ENCODE results near the gene CDH13. TPM values are rescaled to one million over a fixed set of nuclear protein-coding genes. Genes with fewer than 3 reads are reported as not detected.

CDH13 gene
- total and polyA plus RNA-seq, 2 donors (not counting 3 experiments of a cell fraction or from before 2014, with no cell fraction given) = 96.6 to 124 TPM

GRCh38 chr16:82891918-82892317 is 265.1 kb downstream of the CDH13 start:
- Histone ChIP-seq H4K20me1 (replicated peaks; ENCODE audit: control insufficient read depth, extremely low read depth, insufficient read depth, low read length) (no peaks in the 10 kb centered on the region), H2AFZ (ENCODE audit: low read depth, low read length) (no peak overlapping the region), H3K4me2 (ENCODE audit: insufficient read depth, low read length) (no peak overlapping the region), H3K27ac (ENCODE audit: insufficient read depth, low read depth, low read length) (no peak overlapping the region), H3K9ac (replicated peaks; ENCODE audit: extremely low read depth, insufficient read depth, low read length) (no peak overlapping the region), H3K4me3 (replicated peaks in 1 of 3; ENCODE audit: insufficient read depth in 1 of 3, low read depth in 1 of 3, low read length in 3 of 3) (no peak overlapping the region), H3K9me3 (replicated peaks; ENCODE audit: control insufficient read depth, insufficient read depth, low read length) (no peaks in the 10 kb centered on the region), H3K4me1 (ENCODE audit: control insufficient read depth, extremely low read depth, insufficient read depth, low read length) (no peaks in the 10 kb centered on the region), H3K79me2 (ENCODE audit: control insufficient read depth, insufficient read depth, low read length) (no peaks in the 10 kb centered on the region), H3K9me1 (replicated peaks; ENCODE audit: control insufficient read depth, extremely low read depth, insufficient read depth, low read length) (no peaks in the 10 kb centered on the region), H3K27me3 (ENCODE audit: control insufficient read depth in 2 of 2, insufficient read depth in 2 of 2, low read length in 2 of 2) (no peaks in the 10 kb centered on the region), H3K36me3 (ENCODE audit: control insufficient read depth in 2 of 2, extremely low read depth in 1 of 2, insufficient read depth in 2 of 2, low read length in 2 of 2) (no peaks in the 10 kb centered on the region)
- TF ChIP-seq POLR2AphosphoS5 (IDR thresholded peaks at IDR 0.05; ENCODE audit: insufficient read depth, low read depth, low read length) = no peak
- TF ChIP-seq EZH2 (IDR thresholded peaks at IDR 0.05; ENCODE audit: borderline replicate concordance, low read depth, low read length, severe bottlenecking) = no peak
- TF ChIP-seq MYC (IDR thresholded peaks at IDR 0.05; ENCODE audit: low read depth, low read length) = no peak
- TF ChIP-seq CTCF (IDR thresholded peaks at IDR 0.05; ENCODE audit: extremely low read depth in 1 of 2, insufficient read depth in 1 of 2, low read depth in 1 of 2, low read length in 2 of 2) = no peak
- no peak for TF ChIP-seq FOS (IDR thresholded peaks at IDR 0.05; ENCODE audit: borderline replicate concordance, insufficient read depth, low read length)
- TF ChIP-seq POLR2A (IDR thresholded peaks at IDR 0.05; ENCODE audit: low read depth, low read length) = no peak
- no peak for TF ChIP-seq GATA2 (IDR thresholded peaks at IDR 0.05; ENCODE audit: insufficient read depth, insufficient read length, low read depth, low read length)
- intact Hi-C loops (cut with micrococcal nuclease) = no loop called here
- dilution Hi-C loops (cut with MboI; ENCODE audit: extremely low pct_ligation_motif_present, low sequenced_read_pairs) = no loop called here
- CTCF ChIA-PET = interaction anchor here (1.3 kb wide), 1 partner anchor 11 kb away, joined by 3 read pairs; no protein-coding TSS in a partner anchor
- BruUV-seq (replicated peaks) = no TSS peak
- DNase-seq (ENCODE audit: low read depth, low spot score) = no peak
- POLR2A ChIA-PET = no interaction called here
- FAIRE-seq = no peak

Measured in endothelial cell of umbilical vein (primary cell).